HG03571 (cell line): ENCODE measurements around the gene FURIN.
"Not testable (repeated sequence)": the region's sequence is repeated elsewhere in the genome, so short reads cannot be mapped to it uniquely, and the experiment has no call there.

Source experiments
- ATAC-seq: cut with Tn5 transposase; IDR thresholded peaks from one replicate; pipeline ENCODE4 v1.9.1; 2021; ENCODE audit not compliant: unreplicated experiment

Gene FURIN

DNA sequence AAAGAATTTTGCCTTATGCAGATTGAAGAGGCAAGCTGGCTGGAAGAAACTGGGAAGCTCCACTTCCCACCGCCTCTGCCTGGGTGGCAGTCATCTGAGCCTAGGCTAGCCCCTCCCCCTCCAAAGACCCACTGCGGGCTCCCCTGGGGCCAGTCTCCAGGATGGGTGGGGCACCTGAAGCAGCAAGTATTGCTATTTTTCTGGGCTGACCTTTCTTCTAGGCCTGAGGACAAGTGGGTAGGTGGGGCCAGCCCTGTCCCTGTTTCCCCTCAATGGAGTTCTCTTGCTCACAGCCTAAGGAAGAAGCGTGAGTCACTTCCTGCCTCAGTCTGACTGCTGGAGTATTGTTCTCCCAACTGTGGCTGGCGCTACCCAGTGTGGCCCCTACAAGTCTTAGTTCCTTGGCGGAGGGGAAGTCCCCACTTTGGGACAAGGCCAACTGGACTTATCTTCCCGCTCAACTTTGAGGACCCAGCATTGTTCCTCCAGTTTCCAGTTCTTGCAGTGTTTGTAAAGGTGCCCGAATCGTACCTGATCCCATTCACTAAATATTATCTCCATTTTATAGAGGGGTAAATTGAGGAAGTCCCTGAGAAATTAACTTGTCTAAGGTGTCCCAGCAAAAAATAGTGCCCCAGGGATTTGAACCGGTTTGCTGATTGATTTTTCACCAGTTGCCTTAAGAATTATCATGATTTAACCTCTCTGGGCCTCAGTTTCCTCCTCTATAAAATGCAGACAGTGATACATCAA is 1.4 kb downstream of the FURIN start:
- no peak for ATAC-seq

DNA sequence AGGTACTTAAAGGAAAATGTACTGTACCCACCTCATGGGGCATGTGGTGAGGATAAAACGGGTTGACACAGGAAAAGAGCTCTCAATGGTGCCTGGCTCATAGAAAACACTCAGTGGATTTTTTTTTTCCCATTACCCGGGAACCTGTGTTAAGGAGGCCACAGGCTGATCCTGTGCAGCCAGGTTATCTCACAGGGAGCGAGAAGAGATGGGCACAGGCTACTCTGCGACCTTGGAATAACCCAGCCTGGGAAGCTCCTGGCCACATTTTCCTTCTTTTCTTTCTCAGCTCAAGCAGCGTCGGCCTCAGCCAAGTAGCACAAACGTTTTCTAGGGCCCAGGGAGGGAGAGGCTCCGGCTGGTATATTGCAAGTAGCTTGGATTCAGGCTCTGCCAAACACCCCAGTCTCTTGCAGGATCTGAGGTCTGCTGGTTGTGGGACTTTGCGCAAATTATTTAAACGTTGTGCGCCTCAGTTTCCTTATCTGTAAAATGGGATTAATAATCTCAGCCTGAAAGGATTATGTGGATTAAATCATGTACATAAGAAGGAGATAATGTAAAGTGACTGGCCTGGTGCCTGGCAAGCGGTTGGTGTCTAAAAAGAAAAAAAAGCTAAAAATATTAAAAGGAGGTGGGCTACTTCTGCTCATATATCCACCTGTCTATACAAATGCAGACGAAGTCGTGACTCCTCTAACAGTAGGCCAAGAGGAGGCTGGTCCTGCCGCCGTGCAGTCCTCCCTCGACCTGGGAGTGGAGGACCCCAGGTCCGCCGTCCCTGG is 2.2 kb downstream of the FURIN start:
- ATAC-seq = no peak

DNA sequence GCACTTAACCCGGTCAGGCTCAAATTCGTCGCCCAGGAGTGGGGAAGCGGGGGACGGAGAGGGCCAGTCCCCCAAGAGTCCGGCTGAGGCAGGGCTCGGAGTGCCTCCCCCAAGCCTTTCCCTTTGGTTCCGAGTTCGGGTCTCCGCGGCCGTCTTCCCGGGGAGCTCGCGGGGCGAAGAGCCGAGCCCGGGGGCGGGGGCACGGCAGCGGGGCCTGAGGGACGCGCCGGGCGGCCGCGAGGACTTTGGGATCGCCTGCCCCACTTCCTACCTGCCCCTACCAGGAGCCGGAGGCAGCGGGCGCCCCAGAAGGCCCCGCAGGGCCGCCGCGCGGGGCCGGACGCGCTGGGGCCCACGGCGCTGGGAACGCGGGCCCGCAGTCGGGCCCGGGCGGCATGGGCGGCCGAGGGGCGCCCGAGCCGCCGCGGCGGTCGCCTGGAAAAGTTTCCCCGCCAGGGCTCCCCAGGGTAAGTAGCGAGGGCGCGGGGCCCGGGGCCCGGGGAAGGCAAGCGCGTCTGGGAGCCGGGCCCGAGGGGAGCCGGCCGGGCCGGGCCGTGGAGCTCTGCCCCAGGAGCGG is 2.8 kb downstream of the FURIN start:
- no peak for ATAC-seq

DNA sequence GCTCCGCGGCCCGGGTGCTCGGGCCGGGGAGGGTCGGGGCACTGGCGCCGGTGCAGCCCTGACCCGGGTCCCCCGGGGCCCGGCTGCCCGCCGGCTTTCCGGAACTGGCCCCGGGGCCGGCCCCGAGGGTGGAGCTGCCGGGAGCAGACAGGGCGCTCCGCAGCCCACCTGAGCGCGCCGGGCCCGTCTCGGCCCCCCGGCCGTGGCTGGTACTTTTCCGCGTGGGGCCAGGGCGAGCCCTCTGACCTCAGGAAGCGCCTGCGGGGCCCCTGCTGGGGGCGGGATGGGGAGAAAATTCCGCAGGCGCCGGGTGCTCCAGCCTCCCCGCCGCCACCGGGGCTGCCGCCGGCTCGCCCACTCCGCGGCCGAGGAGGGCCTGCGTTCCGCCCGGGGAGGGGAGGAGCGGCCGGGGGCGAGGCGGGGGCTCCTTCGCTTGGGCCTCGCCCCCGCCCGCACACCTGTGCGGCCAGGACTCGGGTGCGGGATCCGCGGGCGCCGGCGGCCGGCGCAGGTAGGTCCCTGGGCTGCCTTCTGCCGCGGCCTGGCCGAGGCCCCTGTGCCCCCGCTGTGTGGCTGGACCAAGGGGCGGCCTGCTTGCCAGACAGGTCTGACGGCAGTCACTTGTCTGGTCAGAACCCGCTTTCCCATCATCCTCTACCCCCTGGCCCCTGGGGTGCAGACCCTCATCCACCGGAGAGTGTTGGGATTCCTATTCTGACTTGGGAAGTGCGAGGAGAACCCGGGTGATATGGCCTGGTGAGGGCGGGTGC is 3.5 kb downstream of the FURIN start:
- ATAC-seq = no peak

DNA sequence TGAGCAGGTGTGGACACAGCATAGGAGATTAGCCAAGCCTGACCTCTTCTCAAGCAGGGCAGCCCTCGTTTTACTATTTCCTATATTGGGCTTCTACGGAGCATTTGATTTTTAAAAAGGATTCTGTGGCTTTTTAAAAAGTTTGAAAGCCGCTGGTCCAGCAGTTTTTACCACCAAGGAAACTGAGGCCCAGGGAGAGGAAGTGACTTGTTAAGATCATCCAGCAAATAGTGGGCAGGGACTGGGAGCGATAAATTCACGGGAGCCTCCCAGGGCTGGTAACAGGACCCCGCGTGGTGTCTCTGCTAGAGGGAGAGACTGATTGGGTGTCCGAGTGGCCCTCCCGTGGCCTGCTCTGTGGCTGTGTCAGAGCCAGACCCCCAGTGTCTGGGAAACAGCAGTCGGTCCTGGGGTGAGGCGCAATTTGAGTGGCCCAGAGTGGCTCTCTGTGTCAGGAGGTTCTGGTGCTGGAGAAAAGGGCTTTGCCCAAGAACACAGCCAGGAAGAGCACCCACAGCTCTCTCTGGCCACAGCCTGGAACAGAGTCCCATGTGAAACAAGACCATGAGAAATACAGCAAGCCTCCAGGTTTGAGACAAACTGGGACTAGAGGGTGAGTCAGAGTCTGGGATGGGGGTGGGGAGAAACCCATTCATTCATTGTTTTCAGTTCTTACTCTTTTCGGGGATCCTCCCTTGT is 4.2 kb downstream of the FURIN start:
- no peak for ATAC-seq

DNA sequence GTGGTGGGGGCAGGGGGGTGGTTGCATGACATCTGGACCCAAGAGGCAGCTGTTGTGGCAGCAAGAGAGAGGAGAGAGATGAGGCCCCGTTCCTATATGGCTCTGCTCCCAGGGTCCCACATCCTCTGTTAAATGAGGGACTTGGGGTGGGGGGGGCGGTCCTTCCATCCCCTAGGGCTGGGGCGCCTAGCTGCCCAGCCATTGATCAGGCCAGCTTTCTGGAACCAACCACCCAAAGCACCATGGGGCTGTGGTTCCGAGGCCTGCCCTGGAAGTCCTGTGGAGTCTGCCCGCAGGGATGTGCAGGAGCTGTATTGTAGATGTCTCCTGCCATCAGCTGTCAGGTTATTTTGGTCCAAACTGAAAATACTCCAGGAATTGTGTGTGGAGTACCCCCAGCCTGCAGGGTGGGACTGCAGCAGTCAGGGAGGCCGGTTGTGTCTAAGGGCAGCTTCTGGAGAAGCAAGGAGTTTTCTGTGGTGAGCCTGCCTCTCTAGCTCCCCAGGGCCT is 5.2 kb downstream of the FURIN start:
- no peak for ATAC-seq

DNA sequence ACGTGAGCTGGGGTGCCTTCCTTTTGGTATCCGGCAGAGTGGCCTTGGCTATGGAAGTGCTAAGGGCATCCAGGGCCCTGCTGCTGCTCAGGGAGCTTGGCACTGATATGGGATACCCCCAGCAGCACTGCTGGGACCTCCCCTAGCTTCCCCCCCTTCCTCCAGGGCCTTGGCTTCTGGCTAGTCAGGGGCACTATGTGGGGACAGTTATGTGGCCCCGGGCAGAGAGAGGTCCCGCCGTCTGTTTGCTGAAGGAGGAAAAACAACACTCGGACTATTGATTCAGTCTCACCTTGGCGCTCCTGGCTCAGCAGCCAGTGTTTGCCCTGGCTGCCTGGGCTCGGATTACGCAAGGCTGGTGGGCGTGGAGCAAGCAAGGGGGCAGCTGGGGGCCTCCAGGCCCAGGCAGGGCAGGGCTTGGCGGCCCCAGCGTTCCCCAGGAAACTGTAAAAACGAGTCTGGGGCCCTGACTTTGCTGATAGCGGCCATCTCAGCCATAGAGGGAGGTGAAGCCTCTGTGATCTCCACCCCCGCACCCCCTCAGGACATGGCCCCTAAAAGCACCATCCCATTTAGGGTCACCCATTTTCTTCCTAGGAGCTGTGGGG is 5.7 kb downstream of the FURIN start:
- no peak for ATAC-seq

DNA sequence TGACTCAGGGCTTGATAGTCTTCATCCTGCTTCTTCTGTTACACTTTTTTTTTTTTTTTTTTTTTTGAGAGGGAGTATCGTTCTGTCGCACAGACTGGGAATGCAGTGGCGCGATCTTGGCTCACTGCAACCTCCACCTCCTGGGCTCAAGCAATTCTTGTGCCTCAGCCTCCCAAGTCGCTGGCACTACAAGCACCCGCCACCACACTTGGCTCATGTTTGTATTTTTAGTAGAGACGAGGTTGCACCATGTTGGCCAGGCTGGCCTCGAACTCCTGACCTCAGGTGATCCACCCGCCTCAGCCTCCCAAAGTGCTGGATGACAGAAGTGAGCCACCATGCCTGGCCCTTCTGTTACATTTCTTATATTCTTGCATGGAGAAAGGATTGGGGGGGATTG is 6.6 kb downstream of the FURIN start:
- ATAC-seq = not testable (repeated sequence)

DNA sequence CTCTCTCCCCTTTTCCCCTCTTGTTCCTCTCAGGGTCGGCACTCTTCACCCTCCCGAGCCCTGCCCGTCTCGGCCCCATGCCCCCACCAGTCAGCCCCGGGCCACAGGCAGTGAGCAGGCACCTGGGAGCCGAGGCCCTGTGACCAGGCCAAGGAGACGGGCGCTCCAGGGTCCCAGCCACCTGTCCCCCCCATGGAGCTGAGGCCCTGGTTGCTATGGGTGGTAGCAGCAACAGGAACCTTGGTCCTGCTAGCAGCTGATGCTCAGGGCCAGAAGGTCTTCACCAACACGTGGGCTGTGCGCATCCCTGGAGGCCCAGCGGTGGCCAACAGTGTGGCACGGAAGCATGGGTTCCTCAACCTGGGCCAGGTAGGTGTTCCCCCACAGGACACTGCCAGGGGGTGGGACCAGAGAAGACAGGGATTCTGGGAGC is 7.2 kb downstream of the FURIN start:
- ATAC-seq = no peak

DNA sequence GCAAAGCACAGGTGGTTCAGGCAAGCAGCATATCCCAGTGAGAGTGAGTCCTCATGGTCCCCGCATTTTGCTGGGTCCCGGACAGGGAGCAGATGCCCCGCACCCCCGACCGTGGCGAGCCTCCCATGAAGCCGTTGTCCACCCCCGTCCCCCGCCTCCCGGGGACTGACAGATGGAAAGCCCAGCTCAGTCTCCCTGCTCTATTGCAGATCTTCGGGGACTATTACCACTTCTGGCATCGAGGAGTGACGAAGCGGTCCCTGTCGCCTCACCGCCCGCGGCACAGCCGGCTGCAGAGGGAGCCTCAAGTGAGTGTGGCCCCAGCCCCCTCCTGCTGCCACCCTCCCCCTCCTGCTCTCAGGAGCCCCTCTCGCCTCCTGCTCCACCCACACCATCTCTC is 7.7 kb downstream of the FURIN start:
- no peak for ATAC-seq

DNA sequence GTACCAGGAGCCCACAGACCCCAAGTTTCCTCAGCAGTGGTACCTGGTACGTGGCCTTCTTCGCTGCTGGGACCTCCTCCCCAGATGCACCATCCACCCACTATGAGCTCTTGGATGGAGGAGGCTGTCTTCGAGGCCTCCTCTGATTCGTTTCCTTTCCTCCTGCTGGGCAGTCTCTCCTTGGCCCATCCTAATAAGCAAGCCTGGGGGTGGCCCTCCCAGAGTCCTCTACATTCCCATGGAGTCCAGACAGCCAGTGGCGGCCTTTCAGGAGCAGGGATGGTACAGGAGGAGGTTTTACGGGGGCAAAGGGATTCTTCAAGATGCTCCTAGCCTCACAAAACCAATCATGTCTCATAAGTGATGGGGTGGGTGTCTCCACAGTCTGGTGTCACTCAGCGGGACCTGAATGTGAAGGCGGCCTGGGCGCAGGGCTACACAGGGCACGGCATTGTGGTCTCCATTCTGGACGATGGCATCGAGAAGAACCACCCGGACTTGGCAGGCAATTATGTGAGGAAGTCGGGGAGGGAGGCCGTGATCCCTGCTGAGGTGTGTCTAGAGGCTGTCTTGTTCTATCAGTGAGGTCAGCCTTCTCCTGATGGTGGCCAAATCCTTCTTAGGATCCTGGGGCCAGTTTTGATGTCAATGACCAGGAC is 8.3 kb downstream of the FURIN start:
- no peak for ATAC-seq

DNA sequence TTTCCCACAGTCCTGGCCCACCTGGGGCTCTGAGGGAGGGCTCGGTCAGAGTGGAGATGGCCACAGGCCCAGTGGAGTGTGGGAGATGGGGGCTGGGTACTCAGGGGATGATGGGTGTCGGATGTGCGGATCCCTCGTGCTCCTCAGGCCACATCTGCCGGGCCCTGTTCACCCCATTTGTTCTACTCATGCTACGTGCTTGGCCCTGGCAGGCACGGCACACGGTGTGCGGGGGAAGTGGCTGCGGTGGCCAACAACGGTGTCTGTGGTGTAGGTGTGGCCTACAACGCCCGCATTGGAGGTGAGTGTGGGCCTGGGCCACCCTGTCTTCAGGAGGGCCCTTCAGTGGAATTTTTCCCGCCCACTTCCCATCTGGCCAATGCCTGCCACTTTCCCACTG is 8.9 kb downstream of the FURIN start:
- no peak for ATAC-seq

DNA sequence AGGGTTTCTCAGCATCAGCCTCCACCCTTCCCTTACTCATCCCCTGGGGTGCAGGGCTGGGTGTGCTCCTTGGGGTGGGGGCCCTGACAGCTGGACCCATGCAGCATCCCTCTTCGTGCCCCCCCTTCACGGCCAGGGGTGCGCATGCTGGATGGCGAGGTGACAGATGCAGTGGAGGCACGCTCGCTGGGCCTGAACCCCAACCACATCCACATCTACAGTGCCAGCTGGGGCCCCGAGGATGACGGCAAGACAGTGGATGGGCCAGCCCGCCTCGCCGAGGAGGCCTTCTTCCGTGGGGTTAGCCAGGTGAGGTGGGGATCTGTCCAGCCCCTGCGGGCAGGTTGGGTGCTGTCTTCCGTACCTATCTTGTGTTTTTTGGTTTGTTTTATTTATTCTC is 9.6 kb downstream of the FURIN start:
- no peak for ATAC-seq

DNA sequence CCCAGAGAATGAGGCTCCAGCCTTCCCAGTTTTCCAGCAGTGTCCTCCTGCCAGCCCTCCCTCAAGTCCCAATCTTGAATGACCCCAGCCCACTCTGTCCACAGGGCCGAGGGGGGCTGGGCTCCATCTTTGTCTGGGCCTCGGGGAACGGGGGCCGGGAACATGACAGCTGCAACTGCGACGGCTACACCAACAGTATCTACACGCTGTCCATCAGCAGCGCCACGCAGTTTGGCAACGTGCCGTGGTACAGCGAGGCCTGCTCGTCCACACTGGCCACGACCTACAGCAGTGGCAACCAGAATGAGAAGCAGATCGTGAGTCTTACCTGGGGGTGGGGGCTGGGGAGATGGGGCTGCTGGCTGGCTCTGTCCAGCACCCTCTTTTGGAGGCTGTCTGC is 10.3 kb downstream of the FURIN start:
- ATAC-seq = no peak

DNA sequence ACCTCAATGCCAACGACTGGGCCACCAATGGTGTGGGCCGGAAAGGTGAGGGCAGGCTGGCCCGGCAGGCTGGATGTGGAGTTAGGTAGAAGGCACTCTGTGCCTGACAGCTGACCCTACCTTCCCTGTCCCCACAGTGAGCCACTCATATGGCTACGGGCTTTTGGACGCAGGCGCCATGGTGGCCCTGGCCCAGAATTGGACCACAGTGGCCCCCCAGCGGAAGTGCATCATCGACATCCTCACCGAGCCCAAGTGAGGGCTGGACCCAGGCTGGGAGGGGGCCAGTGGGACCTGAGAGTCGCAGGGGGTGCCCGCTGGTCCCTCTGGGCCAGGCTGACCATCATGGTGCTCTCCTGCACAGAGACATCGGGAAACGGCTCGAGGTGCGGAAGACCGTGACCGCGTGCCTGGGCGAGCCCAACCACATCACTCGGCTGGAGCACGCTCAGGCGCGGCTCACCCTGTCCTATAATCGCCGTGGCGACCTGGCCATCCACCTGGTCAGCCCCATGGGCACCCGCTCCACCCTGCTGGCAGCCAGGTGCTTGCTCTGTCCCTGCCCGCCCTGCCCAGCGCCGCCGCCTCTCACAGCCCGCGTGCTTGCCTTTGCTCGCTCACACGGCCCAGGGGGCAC is 11.5 kb downstream of the FURIN start:
- ATAC-seq = no peak

DNA sequence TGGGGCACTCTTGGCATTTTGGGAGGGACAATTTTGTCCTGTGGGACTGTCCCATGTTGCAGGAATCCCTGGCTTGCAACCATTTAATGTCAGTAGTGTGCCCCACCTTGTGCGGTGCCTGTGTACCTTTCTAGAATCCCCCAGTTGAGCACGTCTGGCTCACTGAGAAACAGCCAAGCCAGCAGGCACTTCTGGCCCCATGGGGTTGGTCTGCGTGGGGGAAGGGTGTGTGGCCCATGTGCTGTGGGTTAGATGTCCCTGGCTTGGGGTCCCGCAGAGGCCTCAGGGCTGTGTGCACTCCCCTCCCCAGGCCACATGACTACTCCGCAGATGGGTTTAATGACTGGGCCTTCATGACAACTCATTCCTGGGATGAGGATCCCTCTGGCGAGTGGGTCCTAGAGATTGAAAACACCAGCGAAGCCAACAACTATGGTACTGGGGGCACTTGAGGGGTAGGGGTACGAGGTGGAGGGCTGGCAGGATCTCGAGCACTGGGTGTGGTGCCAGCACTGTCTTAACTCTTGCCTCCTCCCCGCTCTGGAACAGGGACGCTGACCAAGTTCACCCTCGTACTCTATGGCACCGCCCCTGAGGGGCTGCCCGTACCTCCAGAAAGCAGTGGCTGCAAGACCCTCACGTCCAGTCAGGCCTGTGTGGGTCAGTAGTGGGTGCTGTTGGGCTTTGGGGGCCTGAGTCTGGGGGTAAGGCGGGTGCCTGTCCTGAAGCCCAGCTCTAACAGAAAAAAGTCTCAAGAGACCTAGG is 12.2 kb downstream of the FURIN start:
- no peak for ATAC-seq

DNA sequence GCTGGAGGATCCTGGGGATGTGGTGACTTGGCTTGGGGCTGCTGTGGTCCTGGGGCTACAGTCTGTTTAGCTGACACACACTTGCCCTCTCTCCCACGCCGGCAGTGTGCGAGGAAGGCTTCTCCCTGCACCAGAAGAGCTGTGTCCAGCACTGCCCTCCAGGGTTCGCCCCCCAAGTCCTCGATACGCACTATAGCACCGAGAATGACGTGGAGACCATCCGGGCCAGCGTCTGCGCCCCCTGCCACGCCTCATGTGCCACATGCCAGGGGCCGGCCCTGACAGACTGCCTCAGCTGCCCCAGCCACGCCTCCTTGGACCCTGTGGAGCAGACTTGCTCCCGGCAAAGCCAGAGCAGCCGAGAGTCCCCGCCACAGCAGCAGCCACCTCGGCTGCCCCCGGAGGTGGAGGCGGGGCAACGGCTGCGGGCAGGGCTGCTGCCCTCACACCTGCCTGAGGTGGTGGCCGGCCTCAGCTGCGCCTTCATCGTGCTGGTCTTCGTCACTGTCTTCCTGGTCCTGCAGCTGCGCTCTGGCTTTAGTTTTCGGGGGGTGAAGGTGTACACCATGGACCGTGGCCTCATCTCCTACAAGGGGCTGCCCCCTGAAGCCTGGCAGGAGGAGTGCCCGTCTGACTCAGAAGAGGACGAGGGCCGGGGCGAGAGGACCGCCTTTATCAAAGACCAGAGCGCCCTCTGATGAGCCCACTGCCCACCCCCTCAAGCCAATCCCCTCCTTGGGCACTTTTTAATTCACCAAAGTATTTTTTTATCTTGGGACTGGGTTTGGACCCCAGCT is 13.0 kb downstream of the FURIN start:
- ATAC-seq = no peak
